HUES6 (cell line): ENCODE results near the gene SLC19A1.

Experiments used
- H3K27ac ChIP-seq: 2 replicates; pipeline ENCODE4 v1.7.0; 2013; ENCODE audit warnings: low read depth, mild to moderate bottlenecking, low read length, inconsistent platforms
- H3K27me3 ChIP-seq: 2 replicates; pipeline ENCODE4 v1.6.1; 2013; ENCODE audit warnings: low read length; ENCODE audit not compliant: control insufficient read depth, insufficient read depth
- H3K36me3 ChIP-seq: 2 replicates; pipeline ENCODE4 v1.6.1; 2013; ENCODE audit warnings: low read length; ENCODE audit not compliant: control insufficient read depth, insufficient read depth
- H3K4me1 ChIP-seq: 2 replicates; pipeline ENCODE4 v1.6.1; 2013; ENCODE audit warnings: low read length; ENCODE audit not compliant: control insufficient read depth, insufficient read depth
- H3K4me3 ChIP-seq: 2 replicates; pipeline ENCODE4 v1.5.1; 2013; ENCODE audit warnings: low read depth, low read length
- H3K9ac ChIP-seq: one replicate; pipeline ENCODE4 v1.6.1; 2013; ENCODE audit warnings: mild to moderate bottlenecking, low read length
- H3K9me3 ChIP-seq: 2 replicates; pipeline ENCODE4 v1.6.1; 2013; ENCODE audit warnings: low read depth, low read length; ENCODE audit not compliant: control insufficient read depth, insufficient read depth

Gene SLC19A1

DNA sequence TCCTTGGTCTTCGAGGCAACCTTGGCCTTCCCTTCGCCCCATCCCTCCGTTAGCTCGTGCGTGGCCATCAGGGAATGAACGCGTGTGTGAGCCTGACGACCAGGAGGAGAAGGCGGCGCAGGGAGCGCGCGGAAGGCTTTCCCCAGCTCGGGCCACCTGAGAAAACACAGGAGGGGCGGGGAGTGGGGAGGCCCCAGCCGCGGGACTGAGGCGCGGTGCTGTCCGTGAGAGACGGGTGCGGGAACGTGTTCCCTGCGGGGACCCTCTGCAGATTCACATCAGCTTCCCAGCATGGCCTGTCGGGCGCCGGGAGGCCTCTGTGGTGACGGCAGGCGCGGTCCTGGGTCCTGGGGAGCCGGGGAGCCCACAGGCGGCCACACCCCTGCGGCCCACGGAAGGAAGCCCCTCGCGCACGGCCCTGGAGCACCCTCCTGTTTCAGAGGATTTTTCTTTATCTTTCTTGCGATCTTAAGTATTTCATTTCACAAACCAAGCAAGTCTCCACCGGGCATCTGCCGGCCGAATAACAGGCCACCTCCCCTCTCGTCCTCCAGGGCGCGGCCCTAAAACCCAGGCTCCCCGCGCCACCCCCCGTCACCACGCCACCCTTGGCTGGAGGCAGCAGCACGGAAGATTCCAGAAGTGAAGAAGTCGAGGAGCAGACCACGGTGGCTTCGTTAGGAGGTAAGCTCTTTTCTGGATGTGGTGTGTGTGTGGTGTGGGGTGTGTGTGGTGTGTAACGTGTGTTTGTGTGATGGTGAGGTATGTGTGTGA, 66.3 kb downstream of the SLC19A1 start:
- Histone ChIP-seq H3K4me1 (peaks cover 4% of the 10 kb centered on the region; the same call in 1 of the 2 replicates), H3K36me3 (peaks cover 86% of the 10 kb centered on the region)

GRCh38 chr21:45475004-45475685, 67.1 kb downstream of the SLC19A1 start:
- Histone ChIP-seq H3K4me3 (no peak overlapping the region), H3K4me1 (peaks cover 4% of the 10 kb centered on the region; the same call in 1 of the 2 replicates), H3K36me3 (peaks cover 84% of the 10 kb centered on the region), H3K27ac (no peak overlapping the region), H3K9ac (no peak overlapping the region), H3K27me3 (no peaks in the 10 kb centered on the region), H3K9me3 (no peaks in the 10 kb centered on the region)

More for the DNA sequence above, 66.3 kb downstream of the SLC19A1 start:
- Histone ChIP-seq H3K4me3 (no peak overlapping the region), H3K27me3 (no peaks in the 10 kb centered on the region), H3K9me3 (no peaks in the 10 kb centered on the region), H3K9ac (no peak overlapping the region), H3K27ac (no peak overlapping the region)

DNA sequence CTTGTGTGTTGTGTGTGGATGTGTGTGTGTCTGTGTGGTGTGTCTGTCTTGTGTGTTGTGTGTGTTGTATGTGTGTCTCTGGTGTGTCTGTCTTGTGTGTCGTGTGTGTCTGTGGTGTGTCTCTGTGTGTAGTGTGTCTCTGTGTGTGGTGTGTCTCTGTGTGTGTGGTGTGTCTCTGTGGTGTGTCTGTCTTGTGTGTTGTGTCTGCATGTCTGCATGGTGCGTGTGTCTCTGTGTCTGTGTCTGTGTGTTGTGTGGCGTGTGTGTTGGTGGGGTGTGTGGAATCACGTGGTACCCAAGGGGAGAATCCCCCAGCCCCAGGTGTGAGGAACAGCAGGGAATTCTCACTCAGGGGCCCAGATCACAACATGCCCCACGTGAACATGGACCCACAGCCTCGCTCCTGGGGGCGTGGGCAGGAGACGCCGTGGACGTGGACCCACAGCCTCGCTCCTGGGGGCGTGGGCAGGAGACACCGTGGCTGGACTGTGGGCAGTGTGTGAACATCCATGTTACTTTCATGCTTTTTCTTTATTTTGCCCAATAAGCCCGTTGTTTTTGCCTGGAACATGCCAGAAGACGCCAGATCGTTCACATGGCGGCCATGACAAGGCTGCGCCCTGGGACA, 67.8 kb downstream of the SLC19A1 start:
- no peak overlapping the region for H3K4me3 ChIP-seq
- H3K27ac ChIP-seq: no peak overlapping the region
- H3K4me1 ChIP-seq: peaks cover 8% of the 10 kb centered on the region; the same call in 1 of the 2 replicates
- no peaks in the 10 kb centered on the region for H3K9me3 ChIP-seq
- H3K27me3 ChIP-seq: no peaks in the 10 kb centered on the region
- peaks cover 84% of the 10 kb centered on the region for H3K36me3 ChIP-seq
- no peak overlapping the region for H3K9ac ChIP-seq

- Histone ChIP-seq H3K9ac (no peak overlapping the region), H3K4me3 (no peak overlapping the region), H3K36me3 (peaks cover 84% of the 10 kb centered on the region), H3K9me3 (no peaks in the 10 kb centered on the region), H3K27me3 (no peaks in the 10 kb centered on the region), H3K27ac (no peak overlapping the region), H3K4me1 (peaks cover 8% of the 10 kb centered on the region; the same call in 1 of the 2 replicates)
Measured at GRCh38 chr21:45473496-45474322, 68.5 kb downstream of the SLC19A1 start.

DNA sequence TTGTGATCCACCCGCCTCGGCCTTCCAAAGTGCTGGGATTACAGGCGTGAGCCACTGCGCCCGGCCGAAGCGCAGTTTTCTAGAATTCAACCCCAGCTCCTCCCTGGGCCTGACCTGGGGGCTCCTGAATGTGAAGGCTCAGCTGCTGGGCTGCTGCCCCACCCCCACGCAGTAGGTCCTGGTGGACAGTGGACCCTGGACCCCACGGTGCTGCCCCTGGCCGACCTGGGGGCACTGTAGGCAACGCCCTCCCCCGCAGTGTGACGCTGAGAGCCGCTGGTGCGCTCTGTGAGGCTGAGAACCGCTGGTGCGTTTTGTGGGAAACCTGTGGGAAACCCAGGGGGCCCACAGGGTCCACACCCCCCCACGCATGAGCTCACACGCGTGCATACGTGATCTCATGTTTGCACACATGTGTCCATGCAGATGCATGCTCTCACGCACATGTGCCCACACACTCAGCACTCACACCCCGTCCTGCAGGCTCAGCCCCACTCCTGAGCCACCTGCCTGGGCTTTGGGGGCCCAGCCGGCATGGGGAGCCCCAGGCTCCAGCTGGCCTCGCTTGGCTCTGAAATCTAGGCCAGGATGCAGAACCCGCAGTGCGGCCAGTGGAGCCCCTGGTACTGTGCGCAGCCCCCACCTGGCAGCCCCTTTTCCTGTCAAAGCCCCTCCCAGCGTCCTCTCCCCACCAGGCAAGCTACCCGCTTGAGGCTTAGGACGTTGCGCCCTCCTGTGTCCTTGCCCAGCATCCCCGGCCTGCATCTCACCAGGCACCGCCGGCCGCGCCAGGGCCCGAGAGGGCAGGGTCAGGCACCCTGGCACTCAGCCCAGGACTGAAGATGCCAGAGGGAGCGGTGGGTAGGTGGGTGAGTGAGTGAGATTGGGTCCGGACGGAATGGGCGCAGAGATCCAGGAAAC, 69.5 kb downstream of the SLC19A1 start:
- Histone ChIP-seq H3K27me3 (no peaks in the 10 kb centered on the region), H3K4me1 (peaks cover 8% of the 10 kb centered on the region; the same call in 1 of the 2 replicates), H3K9ac (no peak overlapping the region), H3K9me3 (no peaks in the 10 kb centered on the region), H3K36me3 (peaks cover 85% of the 10 kb centered on the region), H3K4me3 (no peak overlapping the region), H3K27ac (no peak overlapping the region)

DNA sequence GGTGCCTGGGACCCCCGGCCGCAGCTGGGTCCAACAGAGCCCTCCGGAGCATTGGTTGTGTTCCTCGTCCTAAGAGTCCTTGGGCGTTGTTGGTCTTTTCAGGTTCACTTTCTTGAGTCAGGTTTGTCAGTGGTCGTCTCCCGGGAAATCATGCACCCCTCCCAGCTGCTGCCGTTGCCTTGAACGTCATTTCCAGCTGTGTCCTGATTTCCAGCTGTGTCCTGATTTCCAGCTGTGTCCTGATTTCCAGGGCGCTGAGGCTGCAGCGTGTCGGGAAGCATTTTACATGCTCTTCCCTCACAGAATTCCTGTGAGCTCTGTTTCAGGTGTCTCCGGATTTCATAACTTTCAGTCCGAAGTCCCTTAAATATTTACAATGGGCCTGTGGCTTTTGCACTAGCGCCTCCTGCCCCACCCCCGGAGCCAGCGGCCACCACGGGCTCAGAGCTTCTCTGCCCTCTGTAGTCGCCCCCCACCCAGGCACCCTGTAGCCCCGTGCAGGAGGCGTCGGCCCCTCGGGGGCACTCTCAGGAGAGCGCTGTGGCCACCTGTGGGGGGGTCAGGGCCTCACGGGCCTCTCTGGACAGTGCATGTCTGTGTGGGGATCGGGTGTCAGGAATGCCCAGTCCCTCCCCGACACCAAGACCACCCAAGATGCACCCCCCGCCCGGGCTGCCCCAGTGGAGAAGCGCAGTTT, 70.6 kb downstream of the SLC19A1 start:
- H3K4me3 ChIP-seq: no peak overlapping the region
- H3K9ac ChIP-seq: peak overlapping the region; percentile 1
- no peak overlapping the region for H3K27ac ChIP-seq
- no peaks in the 10 kb centered on the region for H3K9me3 ChIP-seq
- H3K4me1 ChIP-seq: peaks cover 8% of the 10 kb centered on the region; the same call in 1 of the 2 replicates
- H3K36me3 ChIP-seq: peaks cover 85% of the 10 kb centered on the region
- no peaks in the 10 kb centered on the region for H3K27me3 ChIP-seq

DNA sequence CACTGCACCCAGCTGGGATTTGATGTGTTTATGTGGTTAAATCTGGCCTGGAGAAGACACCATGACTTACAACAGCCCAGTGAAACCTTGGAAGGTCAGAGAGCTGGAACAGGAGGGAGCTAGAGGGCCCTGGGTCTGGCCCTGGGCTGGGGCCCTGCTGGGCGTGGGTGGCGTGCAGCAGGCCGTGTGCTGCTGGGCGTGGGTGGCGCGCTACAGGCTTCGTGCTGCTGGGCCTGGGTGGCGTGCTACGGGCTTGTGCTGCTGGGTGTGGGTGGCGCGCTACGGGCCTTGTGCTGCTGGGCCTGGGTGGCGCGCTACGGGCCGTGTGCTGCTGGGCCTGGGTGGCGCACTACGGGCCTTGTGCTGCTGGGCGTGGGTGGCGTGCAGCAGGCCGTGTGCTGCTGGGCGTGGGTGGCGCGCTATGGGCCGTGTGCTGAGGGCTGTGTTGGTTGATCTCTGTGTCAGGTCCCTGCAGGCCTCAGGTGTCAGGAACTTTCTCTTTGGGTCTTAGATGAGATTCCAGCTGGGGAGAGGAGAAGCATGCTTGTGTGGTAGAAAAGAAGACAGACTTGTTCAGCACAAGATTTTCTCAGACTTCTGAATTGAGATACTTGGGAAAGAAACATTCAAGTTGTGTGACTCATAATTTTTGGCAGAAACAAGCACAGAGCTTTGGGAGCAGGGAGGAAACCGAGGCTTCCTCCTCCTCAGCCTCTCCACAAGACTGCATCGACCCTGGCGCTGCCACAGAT, 71.3 kb downstream of the SLC19A1 start:
- Histone ChIP-seq H3K9me3 (no peaks in the 10 kb centered on the region), H3K27me3 (no peaks in the 10 kb centered on the region), H3K4me1 (peaks cover 8% of the 10 kb centered on the region; the same call in 1 of the 2 replicates), H3K36me3 (peaks cover 82% of the 10 kb centered on the region), H3K27ac (no peak overlapping the region), H3K9ac (peak overlapping the region; percentile 1), H3K4me3 (no peak overlapping the region)

- Histone ChIP-seq H3K9ac (no peak overlapping the region), H3K9me3 (no peaks in the 10 kb centered on the region), H3K36me3 (peaks cover 73% of the 10 kb centered on the region), H3K27ac (no peak overlapping the region), H3K27me3 (no peaks in the 10 kb centered on the region), H3K4me1 (peaks cover 8% of the 10 kb centered on the region; the same call in 1 of the 2 replicates), H3K4me3 (no peak overlapping the region)
Measured at GRCh38 chr21:45470087-45470515, 72.1 kb downstream of the SLC19A1 start.
